T-helper 9 cell (primary cell): Measurements from ENCODE around the gene PRMT3.
"Not testable (repeated sequence)": the region's sequence is repeated elsewhere in the genome, so short reads cannot be mapped to it uniquely, and the experiment has no call there.

Source experiments
- DNase-seq: peaks from one replicate; pipeline ENCODE4 v3.0.0-alpha.2; 2020

PRMT3 gene

GRCh38 chr11:20457934-20458680 lies 70.6 kb downstream of the PRMT3 start:
- DNase-seq, result no peak

GRCh38 chr11:20458905-20459632 lies 71.6 kb downstream of the PRMT3 start:
- no peak for DNase-seq

- DNase-seq, result no peak
Measured at GRCh38 chr11:20459865-20460264, 72.3 kb downstream of the PRMT3 start.

GRCh38 chr11:20464518-20464917 lies 77.0 kb downstream of the PRMT3 start:
- DNase-seq, result no peak

GRCh38 chr11:20467487-20468185 lies 80.1 kb downstream of the PRMT3 start:
- DNase-seq, result no peak

- DNase-seq, result no peak
Measured at GRCh38 chr11:20470348-20470747, 82.8 kb downstream of the PRMT3 start.

GRCh38 chr11:20471929-20472328 lies 84.4 kb downstream of the PRMT3 start:
- DNase-seq, result not testable (repeated sequence)

- DNase-seq, result no peak
Measured at GRCh38 chr11:20474176-20474881, 86.8 kb downstream of the PRMT3 start.

- DNase-seq, result no peak
Measured at GRCh38 chr11:20474882-20475517, 87.5 kb downstream of the PRMT3 start.

GRCh38 chr11:20477418-20478090 lies 90.0 kb downstream of the PRMT3 start:
- no peak for DNase-seq

- DNase-seq, result no peak
Measured at GRCh38 chr11:20479513-20479912, 92.0 kb downstream of the PRMT3 start.

GRCh38 chr11:20483931-20484330 lies 96.4 kb downstream of the PRMT3 start:
- DNase-seq, result no peak

- DNase-seq, result not testable (repeated sequence)
Measured at GRCh38 chr11:20484416-20484815, 96.9 kb downstream of the PRMT3 start.

GRCh38 chr11:20488352-20488751 lies 100.8 kb downstream of the PRMT3 start:
- DNase-seq, result no peak

- DNase-seq, result no peak
Measured at GRCh38 chr11:20489948-20490347, 102.4 kb downstream of the PRMT3 start.

GRCh38 chr11:20493340-20493739 lies 105.8 kb downstream of the PRMT3 start:
- DNase-seq, result no peak

GRCh38 chr11:20497124-20497792 lies 109.7 kb downstream of the PRMT3 start:
- DNase-seq, result no peak

- DNase-seq, result no peak
Measured at GRCh38 chr11:20501252-20501651, 113.7 kb downstream of the PRMT3 start.

- DNase-seq, result no peak
Measured at GRCh38 chr11:20501971-20502370, 114.5 kb downstream of the PRMT3 start.

GRCh38 chr11:20511982-20512381 lies 124.5 kb downstream of the PRMT3 start:
- no peak for DNase-seq

GRCh38 chr11:20512869-20513268 lies 125.4 kb downstream of the PRMT3 start:
- no peak for DNase-seq
